B cell (primary cell): Measurements from ENCODE around the gene LHX4. TPM values are rescaled to one million over a fixed set of nuclear protein-coding genes. Genes with fewer than 3 reads are reported as not detected.

Experiments
- ATAC-seq: fragments of 200-7000 bp; cut with Tn5 transposase; one replicate; pipeline ENCODE4 v1.10.0; 2021; ENCODE audit warnings: low read depth, mild to moderate bottlenecking, moderate number of reproducible peaks, moderate library complexity
- CTCF ChIA-PET: fragments of 350-600 bp; sonication (Branson Sonifier 250); formaldehyde crosslinking; loops from one replicate; lab custom pipeline; 2021; ENCODE audit warnings: antibody characterized with exemption, inconsistent platforms; lab: Charles Lee
- POLR2A ChIA-PET: fragments of 350-600 bp; sonication (Branson Sonifier 250); formaldehyde crosslinking; loops from one replicate; lab custom pipeline; 2021; ENCODE audit warnings: antibody characterized with exemption; lab: Charles Lee
- DNase-seq: peaks from one replicate; pipeline ENCODE4 v3.0.0; 2013
- H2AFZ ChIP-seq: 2 replicates; pipeline ENCODE4 v1.6.1; 2012; ENCODE audit warnings: mild to moderate bottlenecking, low read depth, low read length; ENCODE audit not compliant: insufficient read depth, poor library complexity, severe bottlenecking
- H3K27ac ChIP-seq, 2 donors: 1 replicate in 1 of 2; 2 replicates in 1 of 2; pipeline ENCODE4 v1.5.1; 2012 to 2013; ENCODE audit warnings: low read length in 2 of 2, mild to moderate bottlenecking in 2 of 2, moderate library complexity in 1 of 2
- H3K27me3 ChIP-seq, 4 experiments: fragments of 200-600 bp in 1 of 4; sonication (generic) in 1 of 4; replicated peaks in 1 of 4; 1 replicate in 2 of 4; 2 replicates in 2 of 4; pipeline versions ENCODE4 v1.6.1 to v1.7.0; 2013 to 2016; ENCODE audit warnings: low read length in 3 of 4, mild to moderate bottlenecking in 2 of 4, mixed read lengths in 1 of 4, moderate library complexity in 1 of 4; ENCODE audit not compliant: insufficient read depth in 4 of 4, control insufficient read depth in 3 of 4; ENCODE audit errors: control extremely low read depth in 1 of 4
- H3K36me3 ChIP-seq, 2 experiments: replicated peaks in 1 of 2; 1 replicate in 1 of 2; 2 replicates in 1 of 2; pipeline versions ENCODE4 v1.6.1 to v1.7.1; 2013; ENCODE audit warnings: low read length in 1 of 2; ENCODE audit not compliant: insufficient read depth in 2 of 2, control insufficient read depth in 1 of 2; ENCODE audit errors: control extremely low read depth in 1 of 2, extremely low read depth in 1 of 2
- H3K4me1 ChIP-seq, 2 donors: fragments of 200-600 bp in 1 of 2; sonication (generic) in 1 of 2; 1 replicate in 1 of 2; 2 replicates in 1 of 2; pipeline versions ENCODE4 v1.5.1 to v1.6.1; 2013 to 2017; ENCODE audit warnings: low read length in 2 of 2; ENCODE audit not compliant: control insufficient read depth in 2 of 2, insufficient read depth in 2 of 2
- H3K4me2 ChIP-seq: replicated peaks from 2 replicates; pipeline ENCODE3; 2012; ENCODE audit warnings: mild to moderate bottlenecking, low read depth, low read length; ENCODE audit not compliant: poor library complexity, severe bottlenecking
- H3K4me3 ChIP-seq, 5 experiments: fragments of 200-600 bp in 1 of 5; sonication (generic) in 1 of 5; 1 replicate in 3 of 5; 2 replicates in 2 of 5; pipeline versions ENCODE4 v1.5.1 to v1.7.0; 2011 to 2016; ENCODE audit warnings: low read length in 4 of 5, mild to moderate bottlenecking in 4 of 5, low read depth in 2 of 5, control low read depth in 1 of 5, moderate library complexity in 1 of 5; ENCODE audit not compliant: insufficient read depth in 1 of 5; ENCODE audit errors: control extremely low read depth in 1 of 5, extremely low read depth in 1 of 5
- H3K79me2 ChIP-seq: fragments of 200-600 bp; sonication (generic); one replicate; pipeline ENCODE4 v1.6.0; 2016; ENCODE audit warnings: low read length; ENCODE audit not compliant: control insufficient read depth, insufficient read depth
- H3K9ac ChIP-seq: fragments of 200-600 bp; sonication (generic); 2 replicates; pipeline ENCODE4 v1.6.1; 2017; ENCODE audit warnings: mild to moderate bottlenecking, low read length, moderate library complexity
- H3K9me3 ChIP-seq, 3 donors: one replicate each; pipeline versions ENCODE4 v1.6.1 to v1.7.1; 2013; ENCODE audit warnings: low read length in 2 of 3; ENCODE audit not compliant: control insufficient read depth in 2 of 3, insufficient read depth in 1 of 3; ENCODE audit errors: control extremely low read depth in 1 of 3
- H4K20me1 ChIP-seq: 2 replicates; pipeline ENCODE4 v1.6.0; 2012; ENCODE audit warnings: mild to moderate bottlenecking, low read length; ENCODE audit not compliant: insufficient read depth, control insufficient read depth, poor library complexity, severe bottlenecking
- H3K27ac Mint-ChIP-seq: one replicate; pipeline ENCODE4 v1.8.0; 2021; ENCODE audit warnings: mixed read lengths
- H3K27me3 Mint-ChIP-seq: one replicate; pipeline ENCODE4 v1.8.0; 2021; ENCODE audit warnings: mixed read lengths
- H3K4me1 Mint-ChIP-seq: one replicate; pipeline ENCODE4 v1.8.0; 2021; ENCODE audit warnings: mixed read lengths
- H3K4me3 Mint-ChIP-seq: one replicate; pipeline ENCODE4 v1.8.0; 2021; ENCODE audit warnings: mixed read lengths
- H3K9me3 Mint-ChIP-seq: one replicate; pipeline ENCODE4 v1.8.0; 2022; ENCODE audit warnings: mixed read lengths; ENCODE audit not compliant: insufficient read depth
- CTCF ChIP-seq: fragments of 200-600 bp; IDR thresholded peaks from one replicate; pipeline ENCODE4 v1.8.0; 2022; ENCODE audit warnings: antibody characterized with exemption, mild to moderate bottlenecking
- EZH2 ChIP-seq: IDR thresholded peaks from 2 replicates; pipeline ENCODE4 v1.6.1; 2012; ENCODE audit warnings: borderline replicate concordance, low read depth, mild to moderate bottlenecking, moderate library complexity, low read length; ENCODE audit not compliant: insufficient read depth, poor library complexity, severe bottlenecking
- WGBS: methylation state at CpG from one replicate; pipeline ENCODE4 v1.1.5; 2013; ENCODE audit warnings: missing lambda C conversion rate; ENCODE audit not compliant: insufficient coverage; 5-methylcytosine and 5-hydroxymethylcytosine counted together
- intact Hi-C: fragments of 100-400 bp; cut with micrococcal nuclease; formaldehyde crosslinking; loops from one replicate; pipeline ENCODE4 v1.10.0; 2022
- polyA plus RNA-seq: library from polyadenylated mRNA; depleted of rRNA; stranded (reverse); fragments of >200 nt; gene quantifications from 2 replicates; pipeline ENCODE4 v1.2.3, GENCODE V29; 2012
- total RNA-seq, 2 donors: library from RNA; stranded (reverse); fragments of 120-200 nt in 1 of 2; gene quantifications; 1 replicate in 1 of 2; 2 replicates in 1 of 2; pipeline versions ENCODE4 v1.2.3 to v1.2.4, GENCODE V29; 2013 to 2022

Gene LHX4
- total and polyA plus RNA-seq, 2 donors (not counting 1 experiment from before 2014, with no cell fraction given), result not detected

GRCh38 chr1:180254854-180255253 lies 24.8 kb downstream of the LHX4 start:
- no peak for DNase-seq
- no peaks in the 10 kb centered on the region for H3K9me3 Mint-ChIP-seq
- POLR2A ChIA-PET, result no interaction called here
- Histone ChIP-seq H3K27me3 (peaks cover 0 to 34% (median 0%) of the 10 kb centered on the region in 4 experiments), H3K9ac (no peak overlapping the region), H3K27ac (no peak overlapping the region), H3K4me3 (no peak overlapping the region), H2AFZ (no peak overlapping the region), H3K9me3 (peaks cover 0 to 4% (median 0%) of the 10 kb centered on the region in 3 donors), H3K4me1 (no peaks in the 10 kb centered on the region), H3K79me2 (no peaks in the 10 kb centered on the region), H3K36me3 (no peaks in the 10 kb centered on the region), H4K20me1 (no peaks in the 10 kb centered on the region), H3K4me2 (no peak overlapping the region)
- CTCF ChIA-PET, result no interaction called here
- TF ChIP-seq EZH2 (no peak), CTCF (no peak)
- no peak overlapping the region for H3K27ac Mint-ChIP-seq
- peaks cover 54% of the 10 kb centered on the region for H3K27me3 Mint-ChIP-seq
- H3K4me3 Mint-ChIP-seq, result no peak overlapping the region
- WGBS, result 93% methylated on average over 11 of the region's 11 CpGs
- intact Hi-C loops, result no loop called here
- no peak for ATAC-seq
- H3K4me1 Mint-ChIP-seq, result no peaks in the 10 kb centered on the region

GRCh38 chr1:180255536-180256340 lies 25.7 kb downstream of the LHX4 start:
- POLR2A ChIA-PET, result no interaction called here
- no peak for ATAC-seq
- no peaks in the 10 kb centered on the region for H3K9me3 Mint-ChIP-seq
- Histone ChIP-seq H3K9me3 (peaks cover 0 to 4% (median 0%) of the 10 kb centered on the region in 3 donors), H4K20me1 (no peaks in the 10 kb centered on the region), H3K27ac (no peak overlapping the region), H3K79me2 (no peaks in the 10 kb centered on the region), H3K4me3 (no peak overlapping the region), H3K36me3 (no peaks in the 10 kb centered on the region), H3K27me3 (peaks cover 0 to 34% (median 0%) of the 10 kb centered on the region in 4 experiments), H3K4me1 (no peaks in the 10 kb centered on the region), H3K4me2 (no peak overlapping the region), H2AFZ (no peak overlapping the region), H3K9ac (no peak overlapping the region)
- peaks cover 50% of the 10 kb centered on the region for H3K27me3 Mint-ChIP-seq
- CTCF ChIA-PET, result no interaction called here
- DNase-seq, result no peak
- no peaks in the 10 kb centered on the region for H3K4me1 Mint-ChIP-seq
- TF ChIP-seq CTCF (no peak), EZH2 (no peak)
- H3K27ac Mint-ChIP-seq, result no peak overlapping the region
- intact Hi-C loops, result no loop called here
- WGBS, result 87% methylated on average over 18 of the region's 18 CpGs
- no peak overlapping the region for H3K4me3 Mint-ChIP-seq
